GM23338 (cell line): ENCODE results near the gene ATXN7L1. TPM values are rescaled to one million over a fixed set of nuclear protein-coding genes. Genes with fewer than 3 reads are reported as not detected.

Experiments used
- ATAC-seq: fragments of 200-7000 bp; cut with Tn5 transposase; 3 replicates; pipeline ENCODE4 v1.9.1; 2020
- DNase-seq: peaks from one replicate; pipeline ENCODE4 v3.0.0-alpha.2; 2015; ENCODE audit warnings: low spot score
- H2AFZ ChIP-seq: fragments of 200-600 bp; sonication (generic); 2 replicates; pipeline ENCODE4 v1.8.0; 2016; ENCODE audit warnings: antibody characterized with exemption, mild to moderate bottlenecking, moderate library complexity
- H3F3A ChIP-seq: fragments of 200-600 bp; sonication (generic); replicated peaks from 2 replicates; pipeline ENCODE4 v1.8.0; 2017; ENCODE audit warnings: antibody characterized with exemption, mixed run types, low read depth
- H3K27ac ChIP-seq: fragments of 200-600 bp; sonication (generic); 2 replicates; pipeline ENCODE4 v1.6.1; 2016; ENCODE audit warnings: low read depth
- H3K27me3 ChIP-seq: fragments of 200-600 bp; sonication (generic); 2 replicates; pipeline ENCODE4 v1.8.0; 2016; ENCODE audit warnings: mild to moderate bottlenecking, mixed run types, moderate library complexity; ENCODE audit not compliant: insufficient read depth
- H3K36me3 ChIP-seq: fragments of 200-600 bp; sonication (generic); 2 replicates; pipeline ENCODE4 v1.8.0; 2016; ENCODE audit warnings: mild to moderate bottlenecking; ENCODE audit not compliant: insufficient read depth
- H3K4me1 ChIP-seq: fragments of 200-600 bp; sonication (generic); 2 replicates; pipeline ENCODE4 v1.8.0; 2016; ENCODE audit warnings: mild to moderate bottlenecking, moderate library complexity; ENCODE audit not compliant: insufficient read depth
- H3K4me2 ChIP-seq: fragments of 200-600 bp; sonication (generic); 2 replicates; pipeline ENCODE4 v1.7.1; 2017; ENCODE audit warnings: mixed run types
- H3K4me3 ChIP-seq: fragments of 200-600 bp; sonication (generic); 2 replicates; pipeline ENCODE4 v1.6.1; 2016; ENCODE audit warnings: mixed run types
- H3K79me2 ChIP-seq: fragments of 200-600 bp; sonication (generic); replicated peaks from 2 replicates; pipeline ENCODE4 v1.8.0; 2017; ENCODE audit warnings: mild to moderate bottlenecking; ENCODE audit not compliant: insufficient read depth
- H3K9me2 ChIP-seq: fragments of 200-600 bp; sonication (generic); 2 replicates; pipeline ENCODE4 v1.8.0; 2017; ENCODE audit not compliant: insufficient read depth
- H4K20me1 ChIP-seq: fragments of 200-600 bp; sonication (generic); replicated peaks from 2 replicates; pipeline ENCODE4 v1.8.0; 2017; ENCODE audit warnings: mild to moderate bottlenecking; ENCODE audit not compliant: insufficient read depth
- H3K27ac Mint-ChIP-seq: 2 replicates; pipeline ENCODE4 v1.8.0; 2020; ENCODE audit warnings: inconsistent platforms, mild to moderate bottlenecking, moderate library complexity, mixed read lengths
- H3K27me3 Mint-ChIP-seq: 3 replicates; pipeline ENCODE4 v1.8.0; 2022; ENCODE audit warnings: low read depth, mild to moderate bottlenecking, moderate library complexity, mixed read lengths, inconsistent platforms; ENCODE audit not compliant: insufficient read depth, poor library complexity
- H3K36me3 Mint-ChIP-seq: 3 replicates; pipeline ENCODE4 v1.8.0; 2021; ENCODE audit warnings: low read depth, mild to moderate bottlenecking, inconsistent platforms, moderate library complexity, mixed read lengths
- H3K4me1 Mint-ChIP-seq: 3 replicates; pipeline ENCODE4 v1.8.0; 2020; ENCODE audit warnings: mild to moderate bottlenecking, inconsistent platforms, mixed read lengths
- H3K4me3 Mint-ChIP-seq: 3 replicates; pipeline ENCODE4 v1.8.0; 2021; ENCODE audit warnings: moderate library complexity, mild to moderate bottlenecking, inconsistent platforms, mixed read lengths
- H3K9me3 Mint-ChIP-seq: 3 replicates; pipeline ENCODE4 v1.8.0; 2020; ENCODE audit warnings: moderate library complexity, mild to moderate bottlenecking, inconsistent platforms, mixed read lengths
- CREB1 ChIP-seq: fragments of 250-450 bp; sonication (Bioruptor Pico); IDR thresholded peaks from 2 replicates; pipeline ENCODE4 v1.5.0; 2020; ENCODE audit warnings: low read depth, mild to moderate bottlenecking, moderate library complexity
- EZH2 ChIP-seq: fragments of 200-600 bp; sonication (generic); IDR thresholded peaks from one replicate; pipeline ENCODE4 v1.8.0; 2017; ENCODE audit warnings: antibody characterized with exemption, mild to moderate bottlenecking, low read depth; ENCODE audit not compliant: unreplicated experiment
- EZH2phosphoT487 ChIP-seq: fragments of 200-600 bp; sonication (generic); IDR thresholded peaks from one replicate; pipeline ENCODE4 v1.8.1; 2018; ENCODE audit warnings: antibody characterized with exemption; ENCODE audit not compliant: unreplicated experiment
- JUNB ChIP-seq: IDR thresholded peaks from one replicate; pipeline ENCODE4 v1.6.1; 2016; ENCODE audit warnings: antibody characterized with exemption; ENCODE audit not compliant: unreplicated experiment
- NANOG ChIP-seq: IDR thresholded peaks from 2 replicates; pipeline ENCODE4 v1.6.1; 2016; ENCODE audit warnings: antibody characterized with exemption, borderline replicate concordance
- POLR2AphosphoS5 ChIP-seq: IDR thresholded peaks from 2 replicates; pipeline ENCODE4 v1.6.1; 2016; ENCODE audit warnings: antibody characterized with exemption, low read depth
- STAT1 ChIP-seq: IDR thresholded peaks from one replicate; pipeline ENCODE4 v1.6.1; 2016; ENCODE audit warnings: antibody characterized with exemption; ENCODE audit not compliant: unreplicated experiment
- ZNF114 ChIP-seq: fragments of 250-450 bp; sonication (Bioruptor Pico); IDR thresholded peaks from 2 replicates; pipeline ENCODE4 v1.5.0; 2020; ENCODE audit warnings: mild to moderate bottlenecking, moderate library complexity
- ZNF331 ChIP-seq: fragments of 250-450 bp; sonication (Bioruptor Pico); IDR thresholded peaks from 2 replicates; pipeline ENCODE4 v1.5.0; 2020; ENCODE audit warnings: low read depth, mild to moderate bottlenecking, moderate library complexity
- polyA plus RNA-seq: library from polyadenylated mRNA; unstranded; fragments of >200 nt; fragmentation: Nextera tagmentation; extraction: Ambion mirVana; gene quantifications from 2 replicates; pipeline ENCODE4 v1.2.1, GENCODE V29; 2016
- total RNA-seq: library from RNA; depleted of rRNA; stranded (reverse); fragments of >200 nt; shearing (Covaris generic); gene quantifications from 2 replicates; pipeline ENCODE4 v1.2.3, GENCODE V29; 2014
- TF ChIP-seq, protein P1 (sequence below): fragments of 250-450 bp; sonication (Bioruptor Pico); IDR thresholded peaks from 2 replicates; pipeline ENCODE4 v1.5.0; 2020; ENCODE audit warnings: mild to moderate bottlenecking, moderate library complexity
- TF ChIP-seq, protein P2 (sequence below), 2 experiments: fragments of 200-600 bp in 1 of 2; sonication (generic) in 1 of 2; conservative IDR thresholded peaks; 2 replicates each; pipeline versions ENCODE4 v1.5.1 to v1.6.1; 2016 to 2017; ENCODE audit warnings: antibody characterized with exemption in 2 of 2, low read depth in 2 of 2, mild to moderate bottlenecking in 2 of 2, moderate library complexity in 1 of 2
- TF ChIP-seq, protein P3 (sequence below): IDR thresholded peaks from one replicate; pipeline ENCODE4 v1.6.1; 2018; ENCODE audit warnings: antibody characterized with exemption; ENCODE audit not compliant: unreplicated experiment
- TF ChIP-seq, protein P4 (sequence below): IDR thresholded peaks from 2 replicates; pipeline ENCODE4 v1.6.1; 2016; ENCODE audit warnings: antibody characterized with exemption

The ATXN7L1 gene
- total and polyA plus RNA-seq, 2 experiments from 2014 or later: 22.8 to 29.8 TPM

DNA sequence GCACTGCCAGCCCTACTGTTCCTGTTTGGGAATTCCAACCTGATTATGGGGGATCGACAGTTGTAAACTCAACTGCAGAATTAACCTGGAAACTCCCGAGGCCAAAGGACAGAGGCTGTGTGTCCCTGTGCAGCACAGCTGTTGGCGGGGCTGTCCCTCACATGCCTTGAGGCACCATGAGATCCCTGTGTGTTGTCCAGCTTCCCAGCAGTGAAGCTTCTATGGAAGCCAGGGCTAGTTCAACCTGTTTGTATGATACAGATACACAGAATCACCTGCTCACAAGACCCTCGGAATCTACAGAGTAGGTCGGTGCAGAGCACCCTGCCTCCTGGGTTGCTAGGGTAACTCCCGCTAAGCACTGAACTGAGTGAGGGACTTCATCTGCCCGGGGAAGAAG, 234.1 kb downstream of the ATXN7L1 start:
- H3K36me3 Mint-ChIP-seq: peaks cover 27% of the 10 kb centered on the region
- no peak overlapping the region for H3K4me2 ChIP-seq
- H3K4me3 Mint-ChIP-seq: no peak overlapping the region
- ATAC-seq (no peak), DNase-seq (no peak)
- peaks cover 73% of the 10 kb centered on the region for H3K4me1 Mint-ChIP-seq
- peak overlapping the region; percentile 90; the same call in 1 of the 2 replicates for H3K27ac Mint-ChIP-seq
- H3K9me3 Mint-ChIP-seq: no peaks in the 10 kb centered on the region
- H3K4me3 ChIP-seq: no peak overlapping the region
- peaks cover 14% of the 10 kb centered on the region for H3K27me3 Mint-ChIP-seq
- peaks cover 66% of the 10 kb centered on the region for H3K4me1 ChIP-seq
- H3F3A ChIP-seq: peaks cover 44% of the 10 kb centered on the region
- TF ChIP-seq, protein P1, sequence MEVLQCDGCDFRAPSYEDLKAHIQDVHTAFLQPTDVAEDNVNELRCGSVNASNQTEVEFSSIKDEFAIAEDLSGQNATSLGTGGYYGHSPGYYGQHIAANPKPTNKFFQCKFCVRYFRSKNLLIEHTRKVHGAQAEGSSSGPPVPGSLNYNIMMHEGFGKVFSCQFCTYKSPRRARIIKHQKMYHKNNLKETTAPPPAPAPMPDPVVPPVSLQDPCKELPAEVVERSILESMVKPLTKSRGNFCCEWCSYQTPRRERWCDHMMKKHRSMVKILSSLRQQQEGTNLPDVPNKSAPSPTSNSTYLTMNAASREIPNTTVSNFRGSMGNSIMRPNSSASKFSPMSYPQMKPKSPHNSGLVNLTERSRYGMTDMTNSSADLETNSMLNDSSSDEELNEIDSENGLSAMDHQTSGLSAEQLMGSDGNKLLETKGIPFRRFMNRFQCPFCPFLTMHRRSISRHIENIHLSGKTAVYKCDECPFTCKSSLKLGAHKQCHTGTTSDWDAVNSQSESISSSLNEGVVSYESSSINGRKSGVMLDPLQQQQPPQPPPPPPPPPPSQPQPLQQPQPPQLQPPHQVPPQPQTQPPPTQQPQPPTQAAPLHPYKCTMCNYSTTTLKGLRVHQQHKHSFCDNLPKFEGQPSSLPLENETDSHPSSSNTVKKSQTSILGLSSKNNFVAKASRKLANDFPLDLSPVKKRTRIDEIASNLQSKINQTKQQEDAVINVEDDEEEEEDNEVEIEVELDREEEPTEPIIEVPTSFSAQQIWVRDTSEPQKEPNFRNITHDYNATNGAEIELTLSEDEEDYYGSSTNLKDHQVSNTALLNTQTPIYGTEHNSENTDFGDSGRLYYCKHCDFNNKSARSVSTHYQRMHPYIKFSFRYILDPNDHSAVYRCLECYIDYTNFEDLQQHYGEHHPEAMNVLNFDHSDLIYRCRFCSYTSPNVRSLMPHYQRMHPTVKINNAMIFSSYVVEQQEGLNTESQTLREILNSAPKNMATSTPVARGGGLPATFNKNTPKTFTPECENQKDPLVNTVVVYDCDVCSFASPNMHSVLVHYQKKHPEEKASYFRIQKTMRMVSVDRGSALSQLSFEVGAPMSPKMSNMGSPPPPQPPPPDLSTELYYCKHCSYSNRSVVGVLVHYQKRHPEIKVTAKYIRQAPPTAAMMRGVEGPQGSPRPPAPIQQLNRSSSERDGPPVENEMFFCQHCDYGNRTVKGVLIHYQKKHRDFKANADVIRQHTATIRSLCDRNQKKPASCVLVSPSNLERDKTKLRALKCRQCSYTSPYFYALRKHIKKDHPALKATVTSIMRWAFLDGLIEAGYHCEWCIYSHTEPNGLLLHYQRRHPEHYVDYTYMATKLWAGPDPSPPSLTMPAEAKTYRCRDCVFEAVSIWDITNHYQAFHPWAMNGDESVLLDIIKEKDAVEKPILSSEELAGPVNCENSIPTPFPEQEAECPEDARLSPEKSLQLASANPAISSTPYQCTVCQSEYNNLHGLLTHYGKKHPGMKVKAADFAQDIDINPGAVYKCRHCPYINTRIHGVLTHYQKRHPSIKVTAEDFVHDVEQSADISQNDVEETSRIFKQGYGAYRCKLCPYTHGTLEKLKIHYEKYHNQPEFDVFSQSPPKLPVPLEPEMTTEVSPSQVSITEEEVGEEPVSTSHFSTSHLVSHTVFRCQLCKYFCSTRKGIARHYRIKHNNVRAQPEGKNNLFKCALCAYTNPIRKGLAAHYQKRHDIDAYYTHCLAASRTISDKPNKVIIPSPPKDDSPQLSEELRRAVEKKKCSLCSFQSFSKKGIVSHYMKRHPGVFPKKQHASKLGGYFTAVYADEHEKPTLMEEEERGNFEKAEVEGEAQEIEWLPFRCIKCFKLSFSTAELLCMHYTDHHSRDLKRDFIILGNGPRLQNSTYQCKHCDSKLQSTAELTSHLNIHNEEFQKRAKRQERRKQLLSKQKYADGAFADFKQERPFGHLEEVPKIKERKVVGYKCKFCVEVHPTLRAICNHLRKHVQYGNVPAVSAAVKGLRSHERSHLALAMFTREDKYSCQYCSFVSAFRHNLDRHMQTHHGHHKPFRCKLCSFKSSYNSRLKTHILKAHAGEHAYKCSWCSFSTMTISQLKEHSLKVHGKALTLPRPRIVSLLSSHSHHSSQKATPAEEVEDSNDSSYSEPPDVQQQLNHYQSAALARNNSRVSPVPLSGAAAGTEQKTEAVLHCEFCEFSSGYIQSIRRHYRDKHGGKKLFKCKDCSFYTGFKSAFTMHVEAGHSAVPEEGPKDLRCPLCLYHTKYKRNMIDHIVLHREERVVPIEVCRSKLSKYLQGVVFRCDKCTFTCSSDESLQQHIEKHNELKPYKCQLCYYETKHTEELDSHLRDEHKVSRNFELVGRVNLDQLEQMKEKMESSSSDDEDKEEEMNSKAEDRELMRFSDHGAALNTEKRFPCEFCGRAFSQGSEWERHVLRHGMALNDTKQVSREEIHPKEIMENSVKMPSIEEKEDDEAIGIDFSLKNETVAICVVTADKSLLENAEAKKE (CRISPR knock-in tag): no peak
- no peak for TF ChIP-seq CREB1 (CRISPR knock-in tag)
- TF ChIP-seq JUNB: no peak
- no peak for TF ChIP-seq EZH2
- TF ChIP-seq, protein P2, sequence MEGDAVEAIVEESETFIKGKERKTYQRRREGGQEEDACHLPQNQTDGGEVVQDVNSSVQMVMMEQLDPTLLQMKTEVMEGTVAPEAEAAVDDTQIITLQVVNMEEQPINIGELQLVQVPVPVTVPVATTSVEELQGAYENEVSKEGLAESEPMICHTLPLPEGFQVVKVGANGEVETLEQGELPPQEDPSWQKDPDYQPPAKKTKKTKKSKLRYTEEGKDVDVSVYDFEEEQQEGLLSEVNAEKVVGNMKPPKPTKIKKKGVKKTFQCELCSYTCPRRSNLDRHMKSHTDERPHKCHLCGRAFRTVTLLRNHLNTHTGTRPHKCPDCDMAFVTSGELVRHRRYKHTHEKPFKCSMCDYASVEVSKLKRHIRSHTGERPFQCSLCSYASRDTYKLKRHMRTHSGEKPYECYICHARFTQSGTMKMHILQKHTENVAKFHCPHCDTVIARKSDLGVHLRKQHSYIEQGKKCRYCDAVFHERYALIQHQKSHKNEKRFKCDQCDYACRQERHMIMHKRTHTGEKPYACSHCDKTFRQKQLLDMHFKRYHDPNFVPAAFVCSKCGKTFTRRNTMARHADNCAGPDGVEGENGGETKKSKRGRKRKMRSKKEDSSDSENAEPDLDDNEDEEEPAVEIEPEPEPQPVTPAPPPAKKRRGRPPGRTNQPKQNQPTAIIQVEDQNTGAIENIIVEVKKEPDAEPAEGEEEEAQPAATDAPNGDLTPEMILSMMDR (conservative IDR thresholded peaks at IDR 0.05; ENCODE audit: low read depth in 2 of 2): no peak
- TF ChIP-seq POLR2AphosphoS5: no peak
- TF ChIP-seq STAT1: no peak
- TF ChIP-seq ZNF114 (CRISPR knock-in tag): no peak
- TF ChIP-seq ZNF331 (CRISPR knock-in tag): no peak
- no peak for TF ChIP-seq NANOG
- TF ChIP-seq, protein P3, sequence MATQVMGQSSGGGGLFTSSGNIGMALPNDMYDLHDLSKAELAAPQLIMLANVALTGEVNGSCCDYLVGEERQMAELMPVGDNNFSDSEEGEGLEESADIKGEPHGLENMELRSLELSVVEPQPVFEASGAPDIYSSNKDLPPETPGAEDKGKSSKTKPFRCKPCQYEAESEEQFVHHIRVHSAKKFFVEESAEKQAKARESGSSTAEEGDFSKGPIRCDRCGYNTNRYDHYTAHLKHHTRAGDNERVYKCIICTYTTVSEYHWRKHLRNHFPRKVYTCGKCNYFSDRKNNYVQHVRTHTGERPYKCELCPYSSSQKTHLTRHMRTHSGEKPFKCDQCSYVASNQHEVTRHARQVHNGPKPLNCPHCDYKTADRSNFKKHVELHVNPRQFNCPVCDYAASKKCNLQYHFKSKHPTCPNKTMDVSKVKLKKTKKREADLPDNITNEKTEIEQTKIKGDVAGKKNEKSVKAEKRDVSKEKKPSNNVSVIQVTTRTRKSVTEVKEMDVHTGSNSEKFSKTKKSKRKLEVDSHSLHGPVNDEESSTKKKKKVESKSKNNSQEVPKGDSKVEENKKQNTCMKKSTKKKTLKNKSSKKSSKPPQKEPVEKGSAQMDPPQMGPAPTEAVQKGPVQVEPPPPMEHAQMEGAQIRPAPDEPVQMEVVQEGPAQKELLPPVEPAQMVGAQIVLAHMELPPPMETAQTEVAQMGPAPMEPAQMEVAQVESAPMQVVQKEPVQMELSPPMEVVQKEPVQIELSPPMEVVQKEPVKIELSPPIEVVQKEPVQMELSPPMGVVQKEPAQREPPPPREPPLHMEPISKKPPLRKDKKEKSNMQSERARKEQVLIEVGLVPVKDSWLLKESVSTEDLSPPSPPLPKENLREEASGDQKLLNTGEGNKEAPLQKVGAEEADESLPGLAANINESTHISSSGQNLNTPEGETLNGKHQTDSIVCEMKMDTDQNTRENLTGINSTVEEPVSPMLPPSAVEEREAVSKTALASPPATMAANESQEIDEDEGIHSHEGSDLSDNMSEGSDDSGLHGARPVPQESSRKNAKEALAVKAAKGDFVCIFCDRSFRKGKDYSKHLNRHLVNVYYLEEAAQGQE: no peak
- TF ChIP-seq EZH2phosphoT487: no peak
- TF ChIP-seq, protein P4, sequence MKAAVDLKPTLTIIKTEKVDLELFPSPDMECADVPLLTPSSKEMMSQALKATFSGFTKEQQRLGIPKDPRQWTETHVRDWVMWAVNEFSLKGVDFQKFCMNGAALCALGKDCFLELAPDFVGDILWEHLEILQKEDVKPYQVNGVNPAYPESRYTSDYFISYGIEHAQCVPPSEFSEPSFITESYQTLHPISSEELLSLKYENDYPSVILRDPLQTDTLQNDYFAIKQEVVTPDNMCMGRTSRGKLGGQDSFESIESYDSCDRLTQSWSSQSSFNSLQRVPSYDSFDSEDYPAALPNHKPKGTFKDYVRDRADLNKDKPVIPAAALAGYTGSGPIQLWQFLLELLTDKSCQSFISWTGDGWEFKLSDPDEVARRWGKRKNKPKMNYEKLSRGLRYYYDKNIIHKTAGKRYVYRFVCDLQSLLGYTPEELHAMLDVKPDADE: no peak
- H3K27ac ChIP-seq: peak overlapping the region; percentile 70; the same call in 1 of the 2 replicates
- no peak overlapping the region for H2AFZ ChIP-seq
- no peaks in the 10 kb centered on the region for H4K20me1 ChIP-seq
- no peaks in the 10 kb centered on the region; the same call in 1 of the 2 replicates for H3K36me3 ChIP-seq
- H3K27me3 ChIP-seq: no peaks in the 10 kb centered on the region
- no peaks in the 10 kb centered on the region for H3K9me2 ChIP-seq
- H3K79me2 ChIP-seq: peaks cover 8% of the 10 kb centered on the region
